GM19455 (cell line): ENCODE results near the gene CELSR1.
"Not testable (repeated sequence)": the region's sequence is repeated elsewhere in the genome, so short reads cannot be mapped to it uniquely, and the experiment has no call there.

ENCODE experiments used
- ATAC-seq: cut with Tn5 transposase; IDR thresholded peaks from one replicate; pipeline ENCODE4 v1.9.1; 2021; ENCODE audit not compliant: unreplicated experiment

CELSR1 gene

GRCh38 chr22:46424496-46424895, 112.9 kb downstream of the CELSR1 start:
- ATAC-seq = no peak

GRCh38 chr22:46422896-46423295, 114.5 kb downstream of the CELSR1 start:
- ATAC-seq = no peak

GRCh38 chr22:46421267-46421666, 116.2 kb downstream of the CELSR1 start:
- no peak for ATAC-seq

- no peak for ATAC-seq
Measured at GRCh38 chr22:46419754-46420571, 117.5 kb downstream of the CELSR1 start.

GRCh38 chr22:46418827-46419226, 118.6 kb downstream of the CELSR1 start:
- no peak for ATAC-seq

- ATAC-seq = no peak
Measured at GRCh38 chr22:46417769-46418168, 119.7 kb downstream of the CELSR1 start.

- ATAC-seq = no peak
Measured at GRCh38 chr22:46416891-46417580, 120.4 kb downstream of the CELSR1 start.

GRCh38 chr22:46416520-46416871, 120.9 kb downstream of the CELSR1 start:
- ATAC-seq = no peak

GRCh38 chr22:46415776-46416519, 121.5 kb downstream of the CELSR1 start:
- no peak for ATAC-seq

GRCh38 chr22:46414704-46415103, 122.7 kb downstream of the CELSR1 start:
- no peak for ATAC-seq

- ATAC-seq = no peak
Measured at GRCh38 chr22:46413725-46414379, 123.6 kb downstream of the CELSR1 start.

- no peak for ATAC-seq
Measured at GRCh38 chr22:46411347-46411746, 126.1 kb downstream of the CELSR1 start.

- no peak for ATAC-seq
Measured at GRCh38 chr22:46410291-46410808, 127.1 kb downstream of the CELSR1 start.

GRCh38 chr22:46409631-46410210, 127.7 kb downstream of the CELSR1 start:
- ATAC-seq = no peak

GRCh38 chr22:46408568-46409506, 128.6 kb downstream of the CELSR1 start:
- ATAC-seq = no peak

GRCh38 chr22:46407748-46408147, 129.7 kb downstream of the CELSR1 start:
- ATAC-seq = no peak

GRCh38 chr22:46406791-46407190, 130.6 kb downstream of the CELSR1 start:
- no peak for ATAC-seq

- no peak for ATAC-seq
Measured at GRCh38 chr22:46406349-46406748, 131.1 kb downstream of the CELSR1 start.

- no peak for ATAC-seq
Measured at GRCh38 chr22:46405901-46406300, 131.5 kb downstream of the CELSR1 start.

- ATAC-seq = not testable (repeated sequence)
Measured at GRCh38 chr22:46403880-46404279, 133.5 kb downstream of the CELSR1 start.
